Endothelial cell of umbilical vein (primary cell): ENCODE results near the gene B9D1. TPM values are rescaled to one million over a fixed set of nuclear protein-coding genes. Genes with fewer than 3 reads are reported as not detected.

ENCODE experiments used
- BruUV-seq: library from RNA; stranded (reverse); fragments of 400-500 nt; replicated peaks from 2 replicates; lab custom pipeline; 2021; lab: Mats Ljungman, UMichigan
- CTCF ChIA-PET: fragments of 300-600, 350-600 bp; sonication (Branson Sonifier 250); formaldehyde crosslinking; loops from one replicate; lab custom pipeline; 2021; ENCODE audit warnings: antibody characterized with exemption, inconsistent platforms; lab: Charles Lee
- POLR2A ChIA-PET: fragments of 300-600, 350-600 bp; sonication (Branson Sonifier 250); formaldehyde crosslinking; loops from one replicate; lab custom pipeline; 2021; ENCODE audit warnings: antibody characterized with exemption, inconsistent platforms; lab: Charles Lee
- DNase-seq: peaks from one replicate; pipeline ENCODE4 v3.0.0-alpha.2; 2011; ENCODE audit warnings: low read depth, low spot score
- FAIRE-seq: peaks from 2 replicates; lab custom pipeline; 2011; peaks lifted over from hg19 to GRCh38; lab: Jason Lieb, UNC
- H2AFZ ChIP-seq: 2 replicates; pipeline ENCODE4 v1.6.0; 2012; ENCODE audit warnings: low read depth, low read length, control low read depth, inconsistent platforms
- H3K27ac ChIP-seq: 2 replicates; pipeline ENCODE4 v1.5.1; 2011; ENCODE audit warnings: low read depth, mild to moderate bottlenecking, control low read depth, low read length, moderate library complexity; ENCODE audit not compliant: insufficient read depth
- H3K27me3 ChIP-seq, 2 experiments: 2 replicates each; pipeline versions ENCODE4 v1.6.0 to v1.6.1; 2011; ENCODE audit warnings: low read length in 2 of 2, mixed read lengths in 1 of 2; ENCODE audit not compliant: control insufficient read depth in 2 of 2, insufficient read depth in 2 of 2
- H3K36me3 ChIP-seq, 2 experiments: 2 replicates in 1 of 2; 3 replicates in 1 of 2; pipeline ENCODE4 v1.5.1; 2011; ENCODE audit warnings: low read length in 2 of 2, mild to moderate bottlenecking in 1 of 2, moderate library complexity in 1 of 2; ENCODE audit not compliant: control insufficient read depth in 2 of 2, insufficient read depth in 2 of 2; ENCODE audit errors: extremely low read depth in 1 of 2
- H3K4me1 ChIP-seq: 3 replicates; pipeline ENCODE4 v1.5.1; 2011; ENCODE audit warnings: mild to moderate bottlenecking, low read length; ENCODE audit not compliant: control insufficient read depth, insufficient read depth; ENCODE audit errors: extremely low read depth
- H3K4me2 ChIP-seq: 2 replicates; pipeline ENCODE4 v1.6.1; 2011; ENCODE audit warnings: low read length, control low read depth, mixed read lengths; ENCODE audit not compliant: insufficient read depth
- H3K4me3 ChIP-seq, 3 experiments: fragments of 200-600 bp in 1 of 3; sonication (generic), shearing (Covaris generic) in 1 of 3; replicated peaks in 1 of 3; 2 replicates each; pipeline ENCODE4 v1.5.1; 2011 to 2016; ENCODE audit warnings: control low read depth in 3 of 3, low read length in 3 of 3, mild to moderate bottlenecking in 2 of 3, inconsistent platforms in 1 of 3, low read depth in 1 of 3, moderate library complexity in 1 of 3; ENCODE audit not compliant: insufficient read depth in 1 of 3
- H3K79me2 ChIP-seq: 2 replicates; pipeline ENCODE4 v1.6.0; 2012; ENCODE audit warnings: low read length, inconsistent platforms; ENCODE audit not compliant: control insufficient read depth, insufficient read depth
- H3K9ac ChIP-seq: replicated peaks from 2 replicates; pipeline ENCODE3; 2011; ENCODE audit warnings: low read length, control low read depth; ENCODE audit not compliant: insufficient read depth; ENCODE audit errors: extremely low read depth
- H3K9me1 ChIP-seq: replicated peaks from 3 replicates; pipeline ENCODE4 v1.6.0; 2011; ENCODE audit warnings: mild to moderate bottlenecking, low read length; ENCODE audit not compliant: control insufficient read depth, insufficient read depth; ENCODE audit errors: extremely low read depth
- H3K9me3 ChIP-seq: replicated peaks from 2 replicates; pipeline ENCODE4 v1.5.1; 2012; ENCODE audit warnings: low read length, inconsistent platforms; ENCODE audit not compliant: control insufficient read depth, insufficient read depth
- H4K20me1 ChIP-seq: replicated peaks from 2 replicates; pipeline ENCODE3; 2011; ENCODE audit warnings: mild to moderate bottlenecking, low read length; ENCODE audit not compliant: control insufficient read depth, insufficient read depth; ENCODE audit errors: extremely low read depth
- CTCF ChIP-seq, 2 donors: IDR thresholded peaks; 1 replicate in 1 of 2; 2 replicates in 1 of 2; pipeline ENCODE4 v1.5.1; 2011; ENCODE audit warnings: low read length in 2 of 2, mild to moderate bottlenecking in 2 of 2, moderate library complexity in 2 of 2, control low read depth in 1 of 2, inconsistent platforms in 1 of 2, low read depth in 1 of 2; ENCODE audit not compliant: insufficient read depth in 1 of 2; ENCODE audit errors: extremely low read depth in 1 of 2
- EZH2 ChIP-seq: IDR thresholded peaks from 2 replicates; pipeline ENCODE4 v1.6.1; 2012; ENCODE audit warnings: borderline replicate concordance, low read depth, mild to moderate bottlenecking, moderate library complexity, low read length, inconsistent platforms; ENCODE audit not compliant: severe bottlenecking
- FOS ChIP-seq: IDR thresholded peaks from 2 replicates; pipeline ENCODE4 v1.6.1; 2011; ENCODE audit warnings: mild to moderate bottlenecking, low read length, moderate library complexity, borderline replicate concordance; ENCODE audit not compliant: insufficient read depth
- GATA2 ChIP-seq: IDR thresholded peaks from 2 replicates; pipeline ENCODE4 v1.7.0; 2011; ENCODE audit warnings: low read depth, mild to moderate bottlenecking, moderate library complexity, mixed read lengths, low read length; ENCODE audit not compliant: insufficient read length, insufficient read depth
- JUN ChIP-seq: IDR thresholded peaks from 2 replicates; pipeline ENCODE4 v1.6.1; 2011; ENCODE audit warnings: borderline replicate concordance, low read depth; ENCODE audit not compliant: insufficient read length, insufficient read depth
- MAX ChIP-seq: IDR thresholded peaks from 2 replicates; pipeline ENCODE4 v1.6.1; 2011; ENCODE audit not compliant: insufficient read depth, insufficient read length
- MYC ChIP-seq: IDR thresholded peaks from one replicate; pipeline ENCODE4 v1.6.1; 2011; ENCODE audit warnings: mild to moderate bottlenecking, low read depth, low read length
- POLR2A ChIP-seq: IDR thresholded peaks from 2 replicates; pipeline ENCODE4 v1.6.1; 2012; ENCODE audit warnings: low read depth, mild to moderate bottlenecking, control low read depth, low read length
- POLR2AphosphoS5 ChIP-seq: IDR thresholded peaks from 2 replicates; pipeline ENCODE4 v1.6.1; 2012; ENCODE audit warnings: low read depth, mild to moderate bottlenecking, control low read depth, low read length, moderate library complexity; ENCODE audit not compliant: insufficient read depth
- dilution Hi-C: fragments of 300-500 bp; cut with MboI; formaldehyde crosslinking; loops from one replicate; pipeline ENCODE4 v1.15.0; 2019; ENCODE audit warnings: low sequenced_read_pairs; ENCODE audit not compliant: extremely low pct_ligation_motif_present
- intact Hi-C: fragments of 100-400 bp; cut with micrococcal nuclease; formaldehyde crosslinking; loops from one replicate; pipeline ENCODE4 v1.10.0; 2022
- polyA plus RNA-seq, 4 experiments: library from polyadenylated mRNA; depleted of rRNA in 3 of 4; stranded (reverse) in 3 of 4; unstranded in 1 of 4; fragments of >200 nt; gene quantifications; 2 replicates each; pipeline versions ENCODE4 v1.2.1 to v1.2.3, GENCODE V29; 2011 to 2012; ENCODE audit warnings: missing spikeins in 1 of 4
- total RNA-seq: library from RNA; stranded (reverse); gene quantifications from 2 replicates; pipeline ENCODE4 v1.2.3, GENCODE V29; 2021

B9D1 gene
- total and polyA plus RNA-seq, 2 donors (not counting 3 experiments of a cell fraction or from before 2014, with no cell fraction given): 20.5 to 55.8 TPM

- BruUV-seq: no TSS peak
- no peak for DNase-seq
- no peaks in the 10 kb centered on the region for H3K27me3 ChIP-seq
- peaks cover 0 to 3% of the 10 kb centered on the region in 2 experiments for H3K36me3 ChIP-seq
- intact Hi-C loops: no loop called here
- no peak for TF ChIP-seq CTCF (IDR thresholded peaks at IDR 0.05; ENCODE audit: extremely low read depth in 1 of 2, insufficient read depth in 1 of 2, low read depth in 1 of 2, low read length in 2 of 2)
- no peak for TF ChIP-seq GATA2
- no peak for TF ChIP-seq FOS
- no peak for TF ChIP-seq EZH2
- TF ChIP-seq MYC: no peak
- no peak for TF ChIP-seq JUN
- no peak for TF ChIP-seq POLR2A
- no peak for TF ChIP-seq POLR2AphosphoS5
- no peak for TF ChIP-seq MAX
- H2AFZ ChIP-seq: no peak overlapping the region
- H3K9ac ChIP-seq: no peak overlapping the region
- no peak overlapping the region for H3K4me2 ChIP-seq
- H4K20me1 ChIP-seq: no peaks in the 10 kb centered on the region
- ChIA-PET CTCF (no interaction called here), POLR2A (no interaction called here)
- FAIRE-seq: peak; percentile 42
- peaks cover 4% of the 10 kb centered on the region for H3K79me2 ChIP-seq
- no peaks in the 10 kb centered on the region for H3K9me3 ChIP-seq
- H3K27ac ChIP-seq: no peak overlapping the region
- no peaks in the 10 kb centered on the region for H3K9me1 ChIP-seq
- dilution Hi-C loops: no loop called here
- H3K4me1 ChIP-seq: no peaks in the 10 kb centered on the region
- H3K4me3 ChIP-seq: no peak overlapping the region
Observed at GRCh38 chr17:19296786-19297778, 65.4 kb downstream of the B9D1 start.
